Astrocyte of the cerebellum (primary cell): ENCODE data around the gene SPDEF.

ENCODE experiments used
- DNase-seq: peaks from one replicate; pipeline ENCODE4 v3.0.0-alpha.2; 2011; ENCODE audit warnings: low read depth
- H3K4me3 ChIP-seq: 2 replicates; pipeline ENCODE4 v1.5.1; 2011; ENCODE audit warnings: mild to moderate bottlenecking, low read depth, low read length, moderate library complexity
- CTCF ChIP-seq: IDR thresholded peaks from 2 replicates; pipeline ENCODE4 v1.5.1; 2012; ENCODE audit warnings: low read length, low read depth, moderate library complexity, mild to moderate bottlenecking; ENCODE audit errors: missing control alignments
- in situ Hi-C: cut with HindIII; loops from 2 replicates; pipeline ENCODE4 v1.10.0; 2017; ENCODE audit warnings: low sequenced_read_pairs

Gene SPDEF

GRCh38 chr6:34549804-34550202, 6.3 kb downstream of the SPDEF start:
- in situ Hi-C loops: no loop called here
- no peak for DNase-seq
- no peak for TF ChIP-seq CTCF
- no peak overlapping the region for H3K4me3 ChIP-seq

DNA sequence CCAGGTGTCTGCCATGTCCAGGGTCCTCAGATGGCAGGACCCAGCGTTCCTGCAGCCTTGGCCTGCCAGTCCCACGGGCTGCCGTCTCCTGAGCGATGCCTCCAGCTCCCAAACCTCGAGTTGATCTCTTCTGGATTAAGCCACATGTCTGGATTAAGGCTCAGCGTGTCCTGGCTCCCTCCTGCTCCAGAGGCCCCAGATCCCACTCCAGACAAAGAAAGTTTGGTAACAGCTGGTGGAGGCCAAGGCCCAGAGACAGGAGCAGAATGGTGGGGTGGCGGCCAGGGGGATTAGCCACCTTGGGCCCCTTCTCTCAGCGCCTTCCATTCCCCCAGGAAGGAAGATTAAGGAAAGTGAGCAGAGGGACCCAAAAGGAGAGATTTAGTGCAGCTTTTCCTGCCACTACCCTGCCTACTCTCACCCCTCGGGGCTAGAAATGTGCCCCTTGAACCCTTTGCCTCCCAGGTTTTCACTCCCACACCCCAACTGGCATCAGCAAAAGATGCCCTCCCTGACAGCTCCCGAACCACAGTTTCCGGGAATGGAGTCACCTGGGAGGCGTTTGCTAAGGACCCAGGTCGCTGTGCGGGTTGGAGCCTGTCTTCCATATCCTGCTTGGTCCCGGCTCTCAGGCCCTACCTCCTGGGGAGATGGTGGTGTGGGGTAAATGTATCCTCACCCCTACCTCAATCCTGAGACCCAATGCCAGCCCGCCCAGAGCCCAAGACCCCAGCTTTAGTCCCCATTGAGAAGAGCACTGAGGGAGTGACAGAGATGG, 6.9 kb downstream of the SPDEF start:
- DNase-seq: no peak
- H3K4me3 ChIP-seq: no peak overlapping the region
- in situ Hi-C loops: no loop called here
- TF ChIP-seq CTCF: no peak

- in situ Hi-C loops: no loop called here
- no peak overlapping the region for H3K4me3 ChIP-seq
- TF ChIP-seq CTCF: no peak
- no peak for DNase-seq
Observed at GRCh38 chr6:34547701-34548644, 8.2 kb downstream of the SPDEF start.

DNA sequence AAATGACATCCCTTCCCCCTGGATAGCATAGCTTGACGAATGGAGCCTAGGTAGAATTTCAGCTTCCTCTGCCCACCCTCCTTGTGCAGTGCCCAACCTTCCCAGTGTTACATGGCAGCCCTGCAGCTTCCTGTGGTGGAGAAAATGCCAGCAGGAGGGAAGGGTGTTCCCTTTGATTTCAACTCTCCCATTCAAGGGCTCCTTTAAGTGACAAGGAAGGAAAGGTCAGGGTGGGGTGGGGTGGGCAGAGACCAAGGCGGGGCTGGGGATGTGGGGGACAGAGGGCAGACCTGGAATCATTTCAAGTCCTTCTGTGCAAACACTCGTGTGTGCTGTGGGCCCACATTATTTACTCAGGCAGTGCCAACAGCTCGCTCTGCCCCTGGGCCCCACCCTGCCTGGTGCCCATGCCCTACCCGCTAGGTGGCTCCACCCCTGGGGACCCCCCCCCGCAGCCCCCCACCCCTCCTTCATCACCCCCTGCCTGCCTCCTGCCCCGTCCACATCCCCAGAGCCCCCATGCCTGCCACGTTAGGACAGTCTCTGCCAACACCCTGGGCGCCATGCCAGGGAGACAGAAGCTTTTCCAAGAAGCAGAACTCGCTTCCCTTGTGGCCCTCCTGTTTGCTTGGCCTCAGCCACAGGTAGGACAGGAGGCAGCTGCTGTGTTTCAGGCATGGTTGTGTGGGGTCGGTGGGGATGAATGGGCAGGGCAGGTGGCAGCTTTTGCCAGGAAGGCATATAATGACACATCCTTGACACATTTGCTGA, 9.4 kb downstream of the SPDEF start:
- no peak overlapping the region for H3K4me3 ChIP-seq
- no peak for TF ChIP-seq CTCF
- in situ Hi-C loops: no loop called here
- no peak for DNase-seq

DNA sequence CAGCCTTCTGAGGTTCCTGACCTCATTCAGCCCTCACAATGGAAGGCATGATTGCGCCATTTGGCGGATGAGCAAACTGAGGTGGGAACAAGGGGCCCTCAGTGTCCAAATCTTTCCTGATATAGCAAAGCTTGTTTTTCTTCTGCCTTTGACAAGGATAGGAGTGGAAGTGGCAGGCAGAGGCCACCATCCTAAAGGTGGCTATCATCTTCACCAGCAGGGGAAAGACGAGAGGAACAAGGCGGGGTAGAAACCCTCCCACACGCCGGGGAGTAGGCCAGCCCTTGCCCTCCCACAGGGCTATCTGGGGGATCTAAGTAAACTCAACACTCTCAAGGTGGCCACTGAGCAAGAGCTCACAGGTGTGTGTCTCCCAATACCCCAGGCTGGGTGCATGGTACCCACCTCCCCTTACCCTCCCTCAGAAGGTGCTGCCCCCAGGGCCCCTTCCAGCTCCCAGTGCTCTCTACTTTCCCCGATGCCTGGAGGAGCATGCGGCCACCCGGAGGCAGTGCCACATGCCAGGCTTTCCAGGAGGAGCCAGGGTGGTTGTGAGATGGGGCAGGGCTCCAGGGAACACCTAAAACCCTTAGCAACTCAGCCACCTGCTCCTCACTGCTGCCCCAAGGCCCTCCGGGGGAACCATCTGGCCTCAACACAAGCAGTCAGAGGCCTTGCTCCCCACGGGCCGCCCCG, 11.2 kb downstream of the SPDEF start:
- H3K4me3 ChIP-seq: no peak overlapping the region
- DNase-seq: no peak
- no peak for TF ChIP-seq CTCF
- in situ Hi-C loops: loop anchor here (5.0 kb wide), 1 partner anchor 62 kb away; no protein-coding TSS in a partner anchor

GRCh38 chr6:34544052-34544604, 12.0 kb downstream of the SPDEF start:
- no peak overlapping the region for H3K4me3 ChIP-seq
- in situ Hi-C loops: loop anchor here (5.0 kb wide), 1 partner anchor 63 kb away; no protein-coding TSS in a partner anchor
- no peak for DNase-seq
- no peak for TF ChIP-seq CTCF
